Skin epidermis (tissue), 12 donors: Measurements from ENCODE around the gene MLLT10.

Source experiments
- H3K27ac ChIP-seq, 21 experiments: fragments of 200-600 bp; sonication (generic) in 11 of 21; one replicate each; pipeline ENCODE4 v1.5.0; 2020; ENCODE audit warnings: mild to moderate bottlenecking in 3 of 21, inconsistent platforms in 2 of 21, moderate library complexity in 2 of 21
- H3K4me3 ChIP-seq, 7 experiments: fragments of 200-600 bp; sonication (generic) in 2 of 7; one replicate each; pipeline ENCODE4 v1.5.0; 2020; ENCODE audit warnings: inconsistent platforms in 2 of 7, mild to moderate bottlenecking in 2 of 7, moderate library complexity in 1 of 7

Gene MLLT10

GRCh38 chr10:21524526-21525366, 9.3 kb upstream of the MLLT10 start:
- Histone ChIP-seq H3K27ac (peak overlapping the region; percentile 90 to 100 (median 98)), H3K4me3 (peak overlapping the region; percentile 52 to 74 (median 61))

GRCh38 chr10:21525367-21526187, 8.5 kb upstream of the MLLT10 start, which contains the start of gene SKIDA1:
Gene SKIDA1, minus strand, starts transcription at chr10:21525682. Its CDS starts 7,860 bp downstream, at chr10:21517822.
- Histone ChIP-seq H3K4me3 (peak within 1 kb of the TSS; percentile 52 to 74 (median 61)), H3K27ac (peak within 1 kb of the TSS; percentile 90 to 100 (median 98))

GRCh38 chr10:21526188-21526859, 7.7 kb upstream of the MLLT10 start:
- peak overlapping the region; percentile 90 to 100 (median 98) for H3K27ac ChIP-seq
- peak overlapping the region; percentile 52 to 74 (median 61) for H3K4me3 ChIP-seq

GRCh38 chr10:21526860-21527597, 7.0 kb upstream of the MLLT10 start:
- H3K27ac ChIP-seq: peak overlapping the region; percentile 90 to 100 (median 98)
- H3K4me3 ChIP-seq: peak overlapping the region; percentile 52 to 74 (median 61)

- H3K27ac ChIP-seq: peak overlapping the region; percentile 90 to 100 (median 98)
- peak overlapping the region; percentile 52 to 74 (median 61) for H3K4me3 ChIP-seq
Measured at GRCh38 chr10:21527598-21528235, 6.3 kb upstream of the MLLT10 start.

GRCh38 chr10:21528236-21529031, 5.6 kb upstream of the MLLT10 start:
- Histone ChIP-seq H3K4me3 (peak overlapping the region in 6 of 7 experiments; percentile 52 to 74 (median 60)), H3K27ac (peak overlapping the region in 20 of 21 experiments; percentile 94 to 100 (median 98))

GRCh38 chr10:21529032-21529910, 4.8 kb upstream of the MLLT10 start:
- H3K27ac ChIP-seq: peak overlapping the region in 17 of 21 experiments; percentile 23 to 100 (median 98)
- peak overlapping the region in 1 of 7 experiments; percentile 74 for H3K4me3 ChIP-seq

GRCh38 chr10:21530168-21530567, 3.9 kb upstream of the MLLT10 start:
- H3K27ac ChIP-seq: peak overlapping the region in 6 of 21 experiments; percentile 96 to 100 (median 98)
- no peak overlapping the region for H3K4me3 ChIP-seq

- Histone ChIP-seq H3K27ac (peak overlapping the region in 8 of 21 experiments; percentile 22 to 100 (median 69)), H3K4me3 (no peak overlapping the region)
Measured at GRCh38 chr10:21530641-21531040, 3.4 kb upstream of the MLLT10 start.

- Histone ChIP-seq H3K27ac (peak overlapping the region in 10 of 21 experiments; percentile 15 to 100 (median 90)), H3K4me3 (no peak overlapping the region)
Measured at GRCh38 chr10:21531164-21531563, 2.9 kb upstream of the MLLT10 start.

GRCh38 chr10:21532694-21533466, 1.2 kb upstream of the MLLT10 start:
- H3K27ac ChIP-seq: peak overlapping the region; percentile 89 to 100 (median 97)
- H3K4me3 ChIP-seq: peak overlapping the region; percentile 60 to 91 (median 87)

- Histone ChIP-seq H3K4me3 (peak overlapping the region; percentile 60 to 91 (median 87)), H3K27ac (peak overlapping the region; percentile 89 to 100 (median 97))
Measured at GRCh38 chr10:21534280-21534586, 201 bp downstream of the MLLT10 start.

GRCh38 chr10:21534604-21535493, 817 bp downstream of the MLLT10 start:
- peak overlapping the region; percentile 89 to 100 (median 97) for H3K27ac ChIP-seq
- peak overlapping the region; percentile 60 to 91 (median 87) for H3K4me3 ChIP-seq

- Histone ChIP-seq H3K4me3 (peak overlapping the region; percentile 60 to 91 (median 87)), H3K27ac (peak overlapping the region in 20 of 21 experiments; percentile 34 to 100 (median 97))
Measured at GRCh38 chr10:21535494-21535965, 1.5 kb downstream of the MLLT10 start.

- Histone ChIP-seq H3K4me3 (peak overlapping the region in 1 of 7 experiments; percentile 88), H3K27ac (peak overlapping the region in 8 of 21 experiments; percentile 91 to 100 (median 98))
Measured at GRCh38 chr10:21535976-21536375, 1.9 kb downstream of the MLLT10 start.
